HFF-Myc (cell line): ENCODE measurements around the gene LMCD1.

ENCODE experiments used
- DNase-seq: peaks from one replicate; pipeline ENCODE4 v3.0.0-alpha.2; 2011; ENCODE audit warnings: low read depth; ENCODE audit errors: extremely low read depth
- H3K4me3 ChIP-seq: replicated peaks from 2 replicates; pipeline ENCODE4 v1.5.1; 2011; ENCODE audit warnings: low read depth, mild to moderate bottlenecking, control low read depth, low read length
- CTCF ChIP-seq: IDR thresholded peaks from 2 replicates; pipeline ENCODE4 v1.5.1; 2012; ENCODE audit warnings: mild to moderate bottlenecking, low read depth, low read length, control low read depth; ENCODE audit errors: missing control alignments

Gene LMCD1

GRCh38 chr3:8458238-8458661 lies 43.4 kb upstream of the LMCD1 start:
- no peak for TF ChIP-seq CTCF
- no peak for DNase-seq
- H3K4me3 ChIP-seq, result no peak overlapping the region

- DNase-seq, result no peak
- no peak for TF ChIP-seq CTCF
- no peak overlapping the region for H3K4me3 ChIP-seq
Measured at GRCh38 chr3:8458711-8459110, 42.9 kb upstream of the LMCD1 start.

- no peak for TF ChIP-seq CTCF
- no peak overlapping the region for H3K4me3 ChIP-seq
- no peak for DNase-seq
Measured at GRCh38 chr3:8460050-8460708, 41.4 kb upstream of the LMCD1 start.

GRCh38 chr3:8460815-8461456 lies 40.7 kb upstream of the LMCD1 start:
- H3K4me3 ChIP-seq, result no peak overlapping the region
- no peak for DNase-seq
- TF ChIP-seq CTCF, result no peak

- DNase-seq, result no peak
- no peak overlapping the region for H3K4me3 ChIP-seq
- no peak for TF ChIP-seq CTCF
Measured at GRCh38 chr3:8464668-8465067, 37.0 kb upstream of the LMCD1 start.

GRCh38 chr3:8466526-8466925 lies 35.1 kb upstream of the LMCD1 start:
- no peak for TF ChIP-seq CTCF
- DNase-seq, result no peak
- H3K4me3 ChIP-seq, result no peak overlapping the region

GRCh38 chr3:8470801-8471200 lies 30.8 kb upstream of the LMCD1 start:
- DNase-seq, result no peak
- no peak overlapping the region for H3K4me3 ChIP-seq
- TF ChIP-seq CTCF, result no peak
